NCI-H2029 (cell line): ENCODE results near the gene APMAP.

ENCODE experiments used
- DNase-seq: peaks from one replicate; lab custom pipeline; 2025; lab: John Stamatoyannopoulos, UW

The APMAP gene

DNA sequence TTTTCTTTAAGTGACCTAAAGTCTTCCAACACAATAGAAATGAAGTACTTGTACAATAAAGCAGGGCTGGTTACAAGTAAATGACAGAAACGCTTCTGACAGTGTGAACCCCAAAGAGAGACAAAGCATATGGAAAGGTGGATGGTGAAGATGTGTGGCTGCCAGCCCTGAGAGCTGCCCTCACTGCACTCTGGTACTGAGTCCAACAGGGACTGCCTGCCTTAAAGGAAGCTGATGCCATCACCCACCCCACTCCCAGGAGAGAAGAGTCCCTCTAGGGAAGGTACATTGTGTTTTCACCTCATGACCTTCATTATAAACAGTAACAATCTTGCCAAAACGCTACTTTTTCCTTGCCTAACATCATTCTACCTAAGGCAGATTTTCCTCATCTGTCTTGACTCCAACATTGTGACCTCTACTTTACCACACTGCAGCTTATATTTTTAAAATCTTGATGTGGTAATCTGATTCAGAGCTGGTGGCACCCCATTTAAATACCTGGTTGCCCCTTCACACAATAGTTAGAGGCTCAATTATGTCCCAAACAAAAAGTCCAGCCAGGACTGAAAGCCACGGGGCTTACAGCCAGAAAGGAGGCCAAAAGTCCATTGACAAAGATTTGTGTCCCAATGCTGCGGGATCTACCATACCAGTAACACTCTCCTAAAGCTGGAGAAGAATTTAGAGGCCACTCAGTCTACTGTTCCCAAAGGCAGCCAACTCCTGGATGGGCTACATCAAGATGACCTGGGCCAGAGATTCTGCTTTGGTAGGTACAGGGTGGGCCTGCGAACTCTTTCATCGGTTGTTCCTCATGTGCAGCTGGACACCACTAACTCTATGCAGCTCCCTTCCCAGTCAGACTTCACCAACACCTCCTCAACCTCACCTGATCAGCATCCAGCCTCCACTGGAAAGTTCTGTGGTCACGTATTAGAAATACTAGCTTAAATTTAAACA, 4.4 kb downstream of the APMAP start:
- DNase-seq = no peak

DNA sequence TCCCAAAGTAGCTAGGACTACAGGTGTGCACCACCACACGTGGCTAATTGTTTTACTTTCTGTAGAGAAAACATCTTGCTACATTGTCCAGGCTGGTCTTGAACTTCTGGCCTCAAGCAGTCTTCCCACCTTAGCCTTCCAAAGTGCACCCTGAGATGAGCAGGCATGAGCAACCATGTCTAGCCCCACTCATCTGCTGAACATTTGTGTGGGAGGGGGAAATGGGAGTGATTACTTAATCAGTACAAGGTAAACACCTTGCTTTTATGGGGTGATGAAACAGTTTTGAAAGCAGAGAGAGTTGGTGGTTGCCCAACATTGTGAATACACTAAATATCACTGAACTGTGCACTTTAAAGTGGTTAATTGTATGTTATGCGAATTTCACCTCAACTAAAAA, 5.3 kb downstream of the APMAP start:
- no peak for DNase-seq

DNA sequence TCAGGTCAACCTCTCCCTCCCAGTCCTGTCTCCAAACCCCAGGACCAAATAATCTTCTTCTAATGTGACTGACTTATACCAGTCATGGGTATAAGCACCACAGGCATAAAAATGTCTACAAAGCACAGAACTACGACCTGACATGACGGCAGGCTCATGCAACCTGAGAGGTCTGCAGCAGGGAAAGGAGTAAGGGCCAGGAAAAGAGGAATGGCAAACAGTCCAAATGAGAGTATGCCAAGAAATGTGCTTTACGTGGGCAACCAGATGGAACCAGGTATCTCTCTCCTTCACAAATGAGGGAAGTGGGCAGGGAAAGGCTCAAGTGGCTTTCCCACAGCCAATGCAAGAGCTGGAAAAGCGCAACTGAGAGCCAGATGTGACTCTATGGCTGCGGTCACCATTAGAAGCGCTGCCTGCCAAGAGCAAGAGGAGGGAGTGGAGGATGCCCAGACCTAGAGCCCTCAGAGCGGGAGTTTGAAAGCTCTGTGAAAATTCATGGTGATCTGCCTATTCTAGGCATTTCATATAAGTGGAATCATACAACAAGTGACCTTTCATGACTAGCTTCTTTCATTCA, 6.0 kb downstream of the APMAP start:
- peak; percentile 99 for DNase-seq

DNA sequence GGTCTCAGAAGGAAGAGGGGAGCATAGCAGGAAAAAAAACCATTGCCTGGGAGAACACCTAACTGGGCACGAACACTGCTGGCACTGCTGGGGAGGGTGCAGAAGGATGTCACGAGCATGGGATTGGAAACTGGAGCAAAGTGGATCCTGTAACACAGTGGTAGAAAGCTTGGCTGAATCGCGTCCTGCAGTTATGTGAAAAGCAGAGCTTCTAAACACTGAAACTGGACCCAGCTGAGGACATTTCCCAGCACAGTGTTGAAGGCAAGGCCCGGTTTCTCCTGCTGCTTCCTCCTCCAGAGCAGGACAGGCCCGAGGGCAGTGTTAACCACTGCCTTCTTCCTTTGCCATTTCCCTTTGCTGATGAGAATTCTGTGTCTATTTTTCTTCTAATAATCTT, 6.7 kb downstream of the APMAP start:
- peak; percentile 12 for DNase-seq

DNA sequence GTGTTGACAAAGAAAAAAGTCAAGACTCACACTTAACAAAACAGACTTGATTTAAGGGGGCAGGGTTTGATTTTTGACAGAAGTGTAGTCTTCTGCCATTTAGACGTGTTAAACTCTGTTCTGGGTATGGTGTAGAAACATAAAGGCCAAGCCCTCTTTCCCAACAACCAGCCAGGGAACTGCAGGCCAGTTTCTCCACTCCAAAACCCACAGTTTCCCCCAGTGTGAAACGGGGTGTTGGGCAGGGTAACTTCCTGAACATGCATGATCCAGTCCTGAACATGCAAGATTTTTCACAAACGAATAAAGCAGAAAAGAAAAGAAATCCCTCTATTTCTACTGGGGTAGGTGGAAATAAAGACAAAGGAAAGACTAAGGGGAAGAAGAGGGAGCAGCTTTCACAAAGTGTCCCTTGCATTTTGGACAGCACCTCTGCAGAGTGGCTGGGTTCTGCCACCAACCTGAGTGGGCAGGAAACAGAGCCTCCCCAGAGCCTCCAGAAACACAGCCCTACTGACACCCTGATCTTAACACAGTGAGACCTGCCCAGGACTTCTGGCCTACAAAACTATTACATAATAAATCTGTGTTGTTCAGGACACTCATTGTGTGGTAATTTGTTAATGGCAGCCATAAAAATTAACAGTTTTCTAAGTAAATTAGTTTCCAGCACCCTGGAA, 7.5 kb downstream of the APMAP start:
- DNase-seq = no peak

DNA sequence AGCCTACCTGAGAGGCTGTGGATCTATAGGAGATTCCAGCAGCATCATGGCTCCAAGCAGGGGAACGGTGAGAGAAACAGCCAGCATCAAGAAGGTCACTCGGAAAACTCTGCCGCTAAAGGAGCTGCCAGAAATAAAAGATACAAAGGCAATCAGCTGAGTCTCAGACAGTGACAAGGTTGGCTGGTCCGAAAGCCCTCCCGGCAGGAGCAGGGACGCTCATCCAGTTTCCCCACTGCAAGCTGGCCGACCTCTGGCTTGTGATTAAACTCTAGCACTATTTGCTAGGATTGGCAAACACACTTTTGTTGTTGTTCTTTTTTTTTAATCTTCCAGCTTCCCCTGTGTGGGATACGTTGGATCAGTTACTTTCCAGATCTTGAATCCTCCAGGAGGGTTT, 8.7 kb downstream of the APMAP start:
- DNase-seq = no peak

DNA sequence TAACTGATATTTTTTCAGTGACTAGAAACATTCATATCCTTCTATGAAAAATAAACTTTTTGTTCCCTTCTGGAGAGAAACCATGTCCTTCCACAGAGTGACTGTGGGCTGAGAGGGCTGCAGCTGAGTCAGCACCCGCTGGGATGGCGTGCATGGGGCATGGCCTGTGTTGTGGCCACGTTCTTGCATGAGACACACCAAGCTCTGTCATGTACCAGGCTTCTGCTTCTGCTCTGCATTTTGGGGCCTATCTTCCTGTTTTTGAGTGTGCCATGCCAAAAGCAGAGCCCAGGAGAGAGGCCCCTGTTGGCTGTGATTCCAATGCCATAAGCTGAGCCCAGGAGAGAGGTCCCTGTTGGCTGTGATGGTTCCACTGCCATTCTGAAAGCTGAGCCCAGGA, 10.8 kb downstream of the APMAP start:
- DNase-seq = no peak

DNA sequence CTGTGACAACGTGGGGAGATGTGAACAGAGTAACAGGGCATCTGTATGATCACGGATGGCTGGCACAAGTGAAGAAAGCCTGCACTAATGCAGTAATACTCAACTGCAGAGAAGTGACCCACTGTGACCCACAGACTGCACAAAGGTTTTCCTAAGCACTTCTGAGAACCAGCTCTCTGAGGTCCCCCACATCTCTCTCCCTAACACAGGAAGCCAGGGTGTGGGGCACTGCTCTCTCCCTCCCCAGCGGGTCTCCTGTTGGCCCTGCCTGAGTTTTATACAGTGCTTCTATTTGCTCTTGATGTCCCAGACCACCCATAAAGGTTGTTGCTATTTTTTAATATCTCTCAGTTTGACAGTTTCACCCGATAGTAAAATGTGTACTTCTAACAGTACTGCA, 11.3 kb downstream of the APMAP start:
- no peak for DNase-seq

DNA sequence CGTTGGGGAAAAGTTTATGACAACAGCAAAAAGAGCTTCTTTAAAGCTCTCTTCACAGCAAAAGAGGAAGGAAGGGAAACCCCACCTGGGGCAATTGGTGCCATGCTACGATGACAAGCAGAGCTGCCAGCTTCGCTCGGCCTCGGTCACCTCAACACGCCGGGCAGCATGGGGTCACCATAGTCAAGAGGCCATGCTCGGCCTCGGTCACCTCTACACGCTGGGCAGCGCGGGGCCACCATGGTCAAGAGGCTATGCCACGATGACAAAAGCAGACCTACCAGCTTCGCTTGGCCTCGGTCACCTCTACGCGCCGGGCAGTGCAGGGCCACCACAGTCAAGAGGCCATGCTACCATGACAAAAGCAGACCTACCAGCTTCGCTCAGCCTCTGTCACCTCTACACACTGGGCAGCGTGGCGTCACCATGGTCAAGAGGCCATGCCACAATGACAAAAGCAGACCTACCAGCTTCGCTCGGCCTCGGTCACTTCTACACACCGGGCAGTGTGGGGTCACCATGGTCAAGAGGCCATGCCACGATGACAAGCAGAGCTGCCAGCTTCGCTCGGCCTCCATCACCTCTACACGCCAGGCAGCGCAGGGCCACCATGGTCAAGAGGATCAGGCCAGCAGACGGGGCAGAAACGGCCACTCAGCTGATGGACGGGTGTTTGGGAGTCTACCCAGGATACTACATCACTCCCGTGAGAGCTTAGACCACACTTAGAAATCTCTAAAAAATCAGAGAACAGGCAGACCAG, 12.1 kb downstream of the APMAP start:
- DNase-seq = no peak

DNA sequence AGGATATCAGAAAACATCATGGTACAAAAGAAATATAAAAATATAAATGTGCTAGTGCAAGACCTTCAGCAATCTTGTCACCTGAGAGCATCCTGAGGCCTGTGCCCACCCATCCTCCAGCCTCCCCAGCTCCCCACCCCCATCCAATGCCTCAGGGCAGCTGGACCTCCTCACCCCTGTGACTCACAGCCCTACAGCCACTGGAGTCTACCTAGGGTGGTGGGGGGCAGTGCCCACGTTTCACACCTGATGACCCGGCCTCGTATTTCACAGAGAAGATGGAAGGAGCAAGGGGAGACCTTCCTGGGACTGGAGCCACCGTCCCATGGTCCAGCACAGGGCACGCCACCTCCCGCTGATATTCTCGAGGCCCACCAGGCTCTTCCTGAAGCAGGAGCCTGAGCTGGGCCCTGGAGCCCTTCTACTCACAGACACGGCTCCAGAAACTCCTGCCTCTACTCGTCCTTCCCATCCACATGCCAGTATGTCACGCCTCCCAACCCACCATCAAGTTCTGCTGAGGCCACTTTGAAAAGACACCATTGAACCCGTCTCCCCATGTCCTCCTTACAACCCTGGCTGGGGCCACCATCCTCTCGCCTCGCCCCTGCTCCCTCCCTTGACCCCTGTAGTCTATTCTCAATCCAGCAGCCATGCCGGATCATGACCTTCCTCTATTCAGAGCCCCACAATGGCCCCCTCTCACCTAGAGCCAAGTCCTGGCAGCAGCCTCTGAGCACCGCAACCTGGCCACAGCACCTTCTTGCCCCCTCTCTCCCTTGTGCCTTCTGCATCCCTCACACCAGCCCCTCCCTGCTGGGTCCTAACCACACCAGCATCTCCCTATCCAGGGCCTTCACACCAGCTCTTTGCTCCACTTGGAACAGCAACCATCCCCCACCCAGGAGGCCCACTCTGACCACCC, 13.3 kb downstream of the APMAP start:
- DNase-seq = no peak

DNA sequence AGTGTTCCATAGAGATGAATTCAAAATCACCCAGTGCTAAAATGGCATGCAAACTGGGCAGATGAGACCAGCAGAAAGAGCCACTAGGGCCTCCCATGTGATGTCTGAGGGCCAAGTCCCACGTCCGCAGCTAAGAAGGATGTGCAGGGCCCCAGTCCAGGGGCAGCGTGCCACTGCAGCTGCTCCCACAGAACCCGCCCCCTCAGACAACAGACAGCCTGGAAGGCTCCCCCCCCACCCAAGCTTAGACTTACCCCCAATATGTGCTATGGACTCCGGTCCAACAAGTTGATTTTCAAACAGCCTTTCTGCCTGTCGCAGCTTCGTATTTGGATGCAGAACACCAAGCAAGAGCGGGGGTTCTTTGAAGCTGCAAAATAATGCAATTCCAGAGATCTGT, 14.0 kb downstream of the APMAP start:
- DNase-seq = no peak

DNA sequence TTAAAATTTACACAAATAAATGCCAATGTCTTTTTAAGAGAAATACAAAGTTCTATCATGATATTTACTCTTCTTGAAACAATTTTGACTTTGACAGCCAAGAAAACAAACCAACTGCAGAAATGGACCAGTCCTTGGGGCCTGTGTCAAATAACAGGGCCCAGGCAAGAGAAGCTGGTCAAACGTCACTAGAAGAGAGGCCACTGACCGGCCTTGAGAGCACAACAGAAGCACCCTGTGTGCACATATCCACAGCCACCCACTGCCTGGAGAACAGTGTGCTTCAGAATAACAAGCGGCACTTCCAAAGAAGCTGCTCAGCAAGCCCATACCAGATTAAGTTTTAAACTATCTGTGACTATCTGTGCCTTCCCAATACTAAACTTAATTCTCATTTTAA, 14.8 kb downstream of the APMAP start:
- DNase-seq = no peak

DNA sequence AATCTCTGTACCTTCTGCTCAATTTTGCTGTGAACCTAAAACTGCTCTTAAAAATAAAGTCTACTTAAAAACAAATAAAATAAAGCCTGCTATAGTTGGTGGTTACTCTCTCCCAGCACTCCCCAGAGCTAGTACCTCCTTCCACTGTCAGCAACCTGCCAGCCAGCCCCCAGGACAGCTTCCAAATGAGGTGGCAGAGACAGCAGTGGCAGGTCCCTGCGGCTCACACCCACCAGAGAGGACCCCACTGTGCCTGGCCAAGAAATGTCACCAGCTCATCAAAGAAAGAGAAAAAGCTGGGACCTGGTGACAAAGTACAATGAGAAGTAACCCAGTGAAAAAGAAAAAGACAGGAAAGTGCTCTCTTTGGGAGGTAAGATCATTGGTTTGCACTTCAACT, 15.2 kb downstream of the APMAP start:
- DNase-seq = no peak

DNA sequence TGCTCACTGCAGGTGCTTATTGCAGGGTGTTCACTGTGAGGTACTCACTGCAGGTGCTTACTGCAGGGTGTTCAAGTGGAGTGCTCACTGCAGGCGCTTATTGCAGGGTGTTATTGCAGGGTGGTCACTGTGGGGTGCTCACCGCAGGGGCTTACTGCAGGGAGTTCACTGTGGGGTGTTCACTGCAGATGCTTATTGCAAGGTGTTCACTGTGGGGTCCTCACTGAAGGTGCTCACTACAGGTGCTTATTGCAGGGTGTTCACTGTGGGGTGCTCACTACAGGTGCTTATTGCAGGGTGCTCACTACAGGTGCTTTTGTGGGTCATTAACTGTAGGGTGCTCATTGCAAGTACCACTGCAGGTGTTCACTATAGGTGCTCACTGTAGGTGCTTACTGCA, 20.2 kb downstream of the APMAP start:
- DNase-seq = no peak

DNA sequence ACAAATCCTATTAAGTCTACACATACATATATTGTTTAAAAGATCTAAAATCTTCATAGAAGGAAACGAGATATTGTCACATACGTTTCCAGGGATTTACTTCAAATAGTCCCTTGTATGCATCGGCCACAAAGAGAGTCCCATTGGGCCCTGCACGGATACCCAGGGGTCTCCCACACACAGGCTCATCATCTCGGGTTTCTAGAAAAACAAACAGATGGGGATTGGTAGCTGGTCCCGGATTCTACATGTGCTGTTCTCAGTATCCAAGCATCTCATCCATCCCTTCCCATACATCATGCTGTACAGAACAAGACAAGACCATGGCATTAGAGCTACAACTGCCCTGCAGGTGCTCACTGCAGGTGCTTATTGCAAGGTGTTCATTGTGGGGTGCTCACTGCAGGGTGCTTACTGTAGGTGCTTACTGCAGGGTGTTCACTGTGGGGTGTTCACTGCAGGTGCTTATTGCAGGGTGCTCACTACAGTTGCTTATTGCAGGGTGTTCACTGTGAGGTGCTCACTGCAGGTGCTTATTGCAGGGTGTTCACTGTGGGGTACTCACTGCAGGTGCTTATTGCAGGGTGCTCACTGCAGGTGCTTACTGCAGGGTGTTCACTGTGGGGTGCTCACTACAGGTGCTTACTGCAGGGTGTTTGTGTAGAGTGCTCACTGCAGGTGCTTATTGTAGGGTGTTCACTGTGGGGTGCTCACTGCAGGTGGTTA, 21.0 kb downstream of the APMAP start:
- DNase-seq = no peak

DNA sequence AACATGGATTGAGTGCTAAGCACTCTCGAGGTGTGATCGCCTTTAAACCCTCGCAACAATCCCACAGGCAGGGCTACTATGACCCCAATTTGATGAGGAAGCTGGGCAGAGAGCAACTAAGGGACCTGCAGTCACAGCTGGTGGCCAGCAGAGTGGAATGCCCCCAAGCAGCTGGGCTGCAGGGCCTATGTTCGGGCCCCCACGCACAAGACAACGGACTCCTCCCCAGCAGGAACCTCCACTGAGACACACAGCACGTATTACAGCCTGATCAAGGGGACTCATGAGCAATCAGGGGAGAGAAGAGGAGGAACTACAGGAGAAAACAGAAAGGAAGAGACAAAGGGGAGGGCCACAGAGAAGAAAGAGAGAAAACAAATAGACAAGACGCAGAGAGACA, 21.8 kb downstream of the APMAP start:
- no peak for DNase-seq

DNA sequence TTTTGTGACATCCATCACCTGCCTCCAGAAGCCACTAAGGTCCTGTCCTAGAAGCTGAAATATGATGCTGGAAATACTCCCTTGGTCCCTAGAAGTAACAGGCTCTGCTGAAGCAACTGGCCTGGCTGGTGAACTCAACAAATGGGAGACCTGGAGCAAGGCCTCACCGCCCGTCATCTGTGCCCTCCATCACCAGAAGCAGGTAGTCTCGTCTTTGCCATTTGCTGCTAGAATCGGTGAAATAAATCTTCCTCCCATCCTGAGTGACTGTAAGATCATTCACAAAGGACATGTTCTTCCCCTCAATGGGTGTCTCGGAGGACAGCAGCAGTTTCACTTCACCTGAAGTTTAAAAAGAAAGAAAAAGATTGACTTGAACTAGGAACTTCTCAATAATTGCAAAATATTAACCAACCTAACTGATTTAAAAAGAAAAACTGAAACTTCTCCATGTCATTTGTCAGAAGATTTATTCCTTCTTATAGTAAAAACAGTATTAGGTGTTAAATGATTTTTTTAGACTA, 22.5 kb downstream of the APMAP start:
- DNase-seq = no peak

DNA sequence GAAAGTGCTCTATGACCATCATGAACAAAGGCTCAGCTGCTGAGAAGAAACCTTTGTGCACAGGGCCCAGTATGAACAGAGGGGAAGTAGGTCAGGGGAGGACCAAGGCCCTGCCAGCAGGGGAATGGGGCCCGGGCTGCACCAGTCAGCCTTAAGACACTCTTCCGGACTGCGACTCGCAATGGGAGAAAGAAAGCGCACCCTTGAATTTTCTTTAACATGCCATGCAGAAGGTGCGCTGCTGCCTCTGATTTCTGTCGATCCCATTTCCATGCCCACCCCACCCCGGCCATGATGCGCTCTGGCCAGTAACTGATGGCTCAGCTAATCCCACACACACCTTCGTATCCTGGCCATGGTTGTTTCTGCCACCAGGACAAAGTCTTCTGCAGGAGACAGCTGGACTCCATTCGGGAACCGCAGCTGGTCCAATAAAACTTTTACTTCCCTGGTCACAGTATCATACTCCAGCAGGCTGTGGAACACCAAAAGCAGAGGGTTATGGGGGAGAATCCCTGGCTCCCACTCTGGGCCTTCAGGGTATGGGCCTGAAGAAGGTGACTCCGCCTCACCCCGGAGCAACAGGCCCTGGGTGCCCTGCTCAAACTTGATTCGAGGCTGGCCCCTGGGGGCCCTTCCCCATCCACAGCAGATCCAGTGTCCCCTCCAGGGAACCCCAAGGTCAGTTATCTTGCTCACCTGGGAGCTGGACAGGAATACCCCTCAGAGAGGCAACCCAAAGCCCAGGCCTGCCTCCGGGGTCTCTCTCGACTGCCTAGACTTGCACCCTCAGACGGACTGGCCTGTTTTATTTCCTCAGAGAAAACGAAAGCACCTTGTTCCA, 23.1 kb downstream of the APMAP start:
- no peak for DNase-seq

DNA sequence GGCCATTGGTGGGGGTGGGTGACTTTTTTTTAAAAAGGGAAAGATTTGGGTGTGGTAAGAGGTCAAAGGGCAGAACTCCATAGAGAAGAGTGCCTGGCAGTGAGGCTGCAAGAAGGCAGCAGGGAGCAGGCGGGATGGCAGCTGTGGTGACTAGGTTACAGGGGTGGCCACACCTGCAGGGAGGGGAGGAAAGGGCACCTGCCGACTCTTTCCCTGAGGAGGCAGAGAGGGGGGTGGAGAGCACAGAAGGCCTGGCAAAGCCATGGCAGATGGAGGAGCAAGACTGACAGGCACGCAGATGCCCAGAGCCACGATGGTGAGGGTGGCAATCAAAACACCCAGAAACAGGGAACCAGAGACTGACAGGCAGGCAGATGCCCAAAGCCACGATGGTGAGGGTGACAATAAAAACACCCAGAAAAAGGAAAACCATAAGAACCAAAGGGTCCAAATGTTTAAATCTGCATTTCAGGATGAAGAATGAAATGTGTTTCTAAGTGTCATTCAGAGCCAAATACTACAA, 24.2 kb downstream of the APMAP start:
- DNase-seq = no peak
